Activated CD4-positive, CD25-positive, alpha-beta regulatory T cell treated with anti-CD3 and anti-CD28 coated beads, Interleukin-2, amount 50 U/mL, for 16 hours (primary cell): ENCODE results near the gene ADAMTS12.

Experiments used
- DNase-seq: peaks from one replicate; pipeline ENCODE4 v3.0.0-alpha.2; 2020; ENCODE audit warnings: low read depth, low spot score

The ADAMTS12 gene

GRCh38 chr5:33806738-33807442, 84.9 kb downstream of the ADAMTS12 start:
- no peak for DNase-seq

- DNase-seq, result no peak
These were observed 90.5 kb downstream of the ADAMTS12 start for GRCh38 chr5:33801292-33801691.

- no peak for DNase-seq
These were observed 91.4 kb downstream of the ADAMTS12 start for GRCh38 chr5:33800241-33800950.

- no peak for DNase-seq
These were observed 96.3 kb downstream of the ADAMTS12 start for GRCh38 chr5:33795496-33795895.

- DNase-seq, result no peak
These were observed 97.1 kb downstream of the ADAMTS12 start for GRCh38 chr5:33794550-33795181.

- DNase-seq, result no peak
These were observed 97.8 kb downstream of the ADAMTS12 start for GRCh38 chr5:33793836-33794549.

- no peak for DNase-seq
These were observed 98.5 kb downstream of the ADAMTS12 start for GRCh38 chr5:33793276-33793675.

GRCh38 chr5:33792559-33792958, 99.2 kb downstream of the ADAMTS12 start:
- no peak for DNase-seq

GRCh38 chr5:33789567-33789957, 102.2 kb downstream of the ADAMTS12 start:
- no peak for DNase-seq

- DNase-seq, result no peak
These were observed 102.7 kb downstream of the ADAMTS12 start for GRCh38 chr5:33788922-33789566.

GRCh38 chr5:33785571-33785970, 106.2 kb downstream of the ADAMTS12 start:
- DNase-seq, result no peak

GRCh38 chr5:33781286-33781685, 110.5 kb downstream of the ADAMTS12 start:
- DNase-seq, result no peak

- no peak for DNase-seq
These were observed 115.6 kb downstream of the ADAMTS12 start for GRCh38 chr5:33776151-33776660.

GRCh38 chr5:33774341-33774740, 117.4 kb downstream of the ADAMTS12 start:
- no peak for DNase-seq

- DNase-seq, result no peak
These were observed 119.4 kb downstream of the ADAMTS12 start for GRCh38 chr5:33772380-33772897.

GRCh38 chr5:33769968-33770367, 121.8 kb downstream of the ADAMTS12 start:
- no peak for DNase-seq

- no peak for DNase-seq
These were observed 122.6 kb downstream of the ADAMTS12 start for GRCh38 chr5:33769196-33769595.

GRCh38 chr5:33766023-33766422, 125.8 kb downstream of the ADAMTS12 start:
- no peak for DNase-seq

- no peak for DNase-seq
These were observed 127.0 kb downstream of the ADAMTS12 start for GRCh38 chr5:33764786-33765185.

GRCh38 chr5:33763435-33763834, 128.4 kb downstream of the ADAMTS12 start:
- DNase-seq, result no peak

- no peak for DNase-seq
These were observed 128.9 kb downstream of the ADAMTS12 start for GRCh38 chr5:33762859-33763258.
